HepG2 (cell line): ENCODE results near the gene IGSF21. TPM values are rescaled to one million over a fixed set of nuclear protein-coding genes. Genes with fewer than 3 reads are reported as not detected.

Source experiments
- ELF3 ChIP-seq: IDR thresholded peaks from 2 replicates; pipeline ENCODE4 v1.6.1; 2016; ENCODE audit warnings: missing genetic modification reagents, missing compliant biosample characterization
- HDAC1 ChIP-seq: sonication (generic); formaldehyde crosslinking; IDR thresholded peaks from 2 replicates; pipeline ENCODE4 v1.5.1; 2020; ENCODE audit warnings: mild to moderate bottlenecking, missing genetic modification reagents
- HMGA1 ChIP-seq: sonication (generic); formaldehyde crosslinking; conservative IDR thresholded peaks from 2 replicates; pipeline ENCODE4 v1.4.0; 2020; ENCODE audit warnings: missing genetic modification reagents
- HNF4A ChIP-seq: sonication (generic); formaldehyde crosslinking; IDR thresholded peaks from 2 replicates; pipeline ENCODE4 v1.4.0; 2020; ENCODE audit warnings: missing genetic modification reagents
- MYC ChIP-seq: sonication (generic); formaldehyde crosslinking; IDR thresholded peaks from 2 replicates; pipeline ENCODE4 v1.9.0; 2021; ENCODE audit warnings: missing genetic modification reagents, borderline replicate concordance
- SNAPC2 ChIP-seq: sonication (generic); formaldehyde crosslinking; IDR thresholded peaks from 2 replicates; pipeline ENCODE4 v1.8.1; 2022; ENCODE audit warnings: mild to moderate bottlenecking, missing genetic modification reagents
- TOE1 ChIP-seq: sonication (generic); formaldehyde crosslinking; IDR thresholded peaks from 2 replicates; pipeline ENCODE4 v1.4.0; 2020; ENCODE audit warnings: mild to moderate bottlenecking, missing genetic modification reagents
- U2AF2 ChIP-seq: fragments of 200-400 bp; formaldehyde crosslinking; IDR thresholded peaks from 2 replicates; pipeline ENCODE4 v1.6.1; 2017; ENCODE audit warnings: low read depth, mild to moderate bottlenecking, low read length
- ZNF251 ChIP-seq: sonication (generic); formaldehyde crosslinking; IDR thresholded peaks from 2 replicates; pipeline ENCODE4 v1.9.0; 2021; ENCODE audit warnings: mild to moderate bottlenecking, missing genetic modification reagents
- ZNF264 ChIP-seq: sonication (generic); formaldehyde crosslinking; IDR thresholded peaks from 2 replicates; pipeline ENCODE4 v1.4.0; 2020; ENCODE audit warnings: missing genetic modification reagents
- ZNF563 ChIP-seq: sonication (generic); formaldehyde crosslinking; IDR thresholded peaks from 2 replicates; pipeline ENCODE4 v1.8.0; 2022; ENCODE audit warnings: mild to moderate bottlenecking, moderate library complexity, missing genetic modification reagents
- ZNF713 ChIP-seq: sonication (generic); formaldehyde crosslinking; IDR thresholded peaks from 2 replicates; pipeline ENCODE4 v1.4.0; 2020; ENCODE audit warnings: mild to moderate bottlenecking, missing genetic modification reagents
- ZNF792 ChIP-seq: IDR thresholded peaks from 2 replicates; pipeline ENCODE4 v1.6.1; 2016
- polyA plus RNA-seq, 8 experiments: library from polyadenylated mRNA; depleted of rRNA in 3 of 8; stranded (reverse) in 7 of 8; unstranded in 1 of 8; fragments of >200 nt; fragmentation: Illumina TruSeq in 4 of 8; extraction: Trizol in 4 of 8; gene quantifications; 2 replicates each; pipeline versions ENCODE4 v1.2.1 to v1.2.3, GENCODE V29; 2011 to 2016; ENCODE audit warnings: low read depth in 4 of 8, missing spikeins in 1 of 8, mixed read lengths in 1 of 8; ENCODE audit not compliant: insufficient read depth in 1 of 8
- total RNA-seq, 5 experiments: library from RNA; depleted of rRNA; stranded (reverse); fragments of >200 nt; fragmentation: Illumina TruSeq; extraction: Trizol; gene quantifications; 2 replicates each; pipeline ENCODE4 v1.2.3, GENCODE V29; 2016; ENCODE audit warnings: low read depth in 1 of 5
- TF ChIP-seq, protein P1 (sequence below): IDR thresholded peaks from 2 replicates; pipeline ENCODE4 v1.6.1; 2016; ENCODE audit warnings: missing compliant biosample characterization, missing genetic modification reagents, borderline replicate concordance
- TF ChIP-seq, protein P2 (sequence below): sonication (generic); formaldehyde crosslinking; IDR thresholded peaks from 2 replicates; pipeline ENCODE4 v1.4.0; 2020; ENCODE audit warnings: mild to moderate bottlenecking, low read depth, missing genetic modification reagents
- TF ChIP-seq, protein P3 (sequence below): IDR thresholded peaks from 2 replicates; pipeline ENCODE4 v1.6.1; 2016; ENCODE audit warnings: low read depth, borderline replicate concordance
- TF ChIP-seq, protein P4 (sequence below): sonication (generic); formaldehyde crosslinking; IDR thresholded peaks from 2 replicates; pipeline ENCODE4 v1.5.0; 2020; ENCODE audit warnings: mild to moderate bottlenecking, missing genetic modification reagents
- TF ChIP-seq, protein P5 (sequence below): sonication (generic); formaldehyde crosslinking; IDR thresholded peaks from 2 replicates; pipeline ENCODE4 v1.4.0; 2020; ENCODE audit warnings: missing genetic modification reagents
- TF ChIP-seq, protein P6 (sequence below): sonication (generic); formaldehyde crosslinking; IDR thresholded peaks from 2 replicates; pipeline ENCODE4 v1.4.0; 2020; ENCODE audit warnings: mild to moderate bottlenecking, missing genetic modification reagents
- TF ChIP-seq, protein P7 (sequence below): sonication (generic); formaldehyde crosslinking; conservative IDR thresholded peaks from 2 replicates; pipeline ENCODE4 v1.8.0; 2022; ENCODE audit warnings: mild to moderate bottlenecking, moderate library complexity, missing genetic modification reagents

IGSF21 gene
- total and polyA plus RNA-seq, 2 of the 13 experiments (the other 11 are each of a cell fraction or from before 2014, with no cell fraction given) = not detected

DNA sequence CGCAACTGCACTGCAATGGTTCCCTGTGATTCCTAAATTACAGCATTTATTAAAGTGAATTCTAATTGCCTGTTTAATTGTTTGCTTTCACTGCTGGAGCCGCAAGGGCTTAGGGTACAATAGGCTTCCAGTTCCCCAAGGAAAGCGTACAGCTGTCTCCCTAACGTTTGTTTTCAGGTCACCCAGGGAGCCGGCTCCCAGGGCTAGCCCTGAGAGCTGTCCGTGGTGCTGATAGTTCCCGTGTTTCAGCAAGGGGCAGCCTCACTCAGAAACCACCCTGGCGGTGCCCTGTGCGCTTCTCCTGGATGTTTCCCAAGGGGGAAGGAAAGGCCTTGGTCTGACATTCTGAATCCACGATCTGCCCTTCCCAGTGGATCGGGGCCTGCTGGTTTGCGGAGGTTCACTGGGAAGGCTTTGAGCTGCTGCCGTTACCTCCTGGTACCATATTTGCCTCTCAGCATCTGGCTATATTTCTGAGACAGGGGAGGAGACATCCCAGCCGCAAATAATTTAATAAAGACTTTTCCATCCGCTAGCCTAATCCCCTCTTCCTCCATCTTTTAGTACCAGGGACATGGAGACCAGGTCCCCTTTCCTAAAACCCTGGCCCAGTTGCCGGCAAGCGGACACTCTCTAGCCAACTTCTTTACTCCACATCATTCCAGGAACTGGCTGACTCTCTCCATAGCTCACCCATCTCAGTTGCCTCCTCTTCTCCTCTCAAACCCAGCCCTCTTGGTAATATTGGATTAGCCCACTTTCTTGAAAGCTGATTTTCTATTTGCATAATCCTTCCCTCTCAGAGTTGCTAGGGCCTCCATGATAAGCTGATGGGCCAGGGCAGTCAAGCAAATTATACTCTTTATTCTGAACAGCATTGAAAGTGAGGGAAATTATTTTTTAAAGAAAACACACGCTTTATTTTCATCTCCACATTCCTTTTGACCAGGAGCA lies 149.0 kb downstream of the IGSF21 start (continued):
- TF ChIP-seq HDAC1 (CRISPR knock-in tag) (no peak), ZNF251 (CRISPR knock-in tag) (no peak), SNAPC2 (CRISPR knock-in tag) (no peak), ZNF563 (CRISPR knock-in tag) (no peak), MYC (CRISPR knock-in tag) (no peak), HMGA1 (CRISPR knock-in tag) (no peak), ELF3 (CRISPR knock-in tag) (peak; percentile 39; the same call in 1 of the 2 replicates), ZNF792 (CRISPR knock-in tag) (0 out of 2 replicates have a peak, but pooled peaks have one; percentile 44), ZNF713 (CRISPR knock-in tag) (no peak), ZNF264 (CRISPR knock-in tag) (peak; percentile 80), HNF4A (no peak), TOE1 (CRISPR knock-in tag) (no peak), U2AF2 (no peak)
- TF ChIP-seq, protein P1, sequence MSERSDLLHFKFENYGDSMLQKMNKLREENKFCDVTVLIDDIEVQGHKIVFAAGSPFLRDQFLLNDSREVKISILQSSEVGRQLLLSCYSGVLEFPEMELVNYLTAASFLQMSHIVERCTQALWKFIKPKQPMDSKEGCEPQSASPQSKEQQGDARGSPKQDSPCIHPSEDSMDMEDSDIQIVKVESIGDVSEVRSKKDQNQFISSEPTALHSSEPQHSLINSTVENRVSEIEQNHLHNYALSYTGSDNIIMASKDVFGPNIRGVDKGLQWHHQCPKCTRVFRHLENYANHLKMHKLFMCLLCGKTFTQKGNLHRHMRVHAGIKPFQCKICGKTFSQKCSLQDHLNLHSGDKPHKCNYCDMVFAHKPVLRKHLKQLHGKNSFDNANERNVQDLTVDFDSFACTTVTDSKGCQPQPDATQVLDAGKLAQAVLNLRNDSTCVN (CRISPR knock-in tag) = 0 out of 2 replicates have a peak, but pooled peaks have one; percentile 54
- TF ChIP-seq, protein P2, sequence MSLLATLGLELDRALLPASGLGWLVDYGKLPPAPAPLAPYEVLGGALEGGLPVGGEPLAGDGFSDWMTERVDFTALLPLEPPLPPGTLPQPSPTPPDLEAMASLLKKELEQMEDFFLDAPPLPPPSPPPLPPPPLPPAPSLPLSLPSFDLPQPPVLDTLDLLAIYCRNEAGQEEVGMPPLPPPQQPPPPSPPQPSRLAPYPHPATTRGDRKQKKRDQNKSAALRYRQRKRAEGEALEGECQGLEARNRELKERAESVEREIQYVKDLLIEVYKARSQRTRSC = no peak
- TF ChIP-seq, protein P3, sequence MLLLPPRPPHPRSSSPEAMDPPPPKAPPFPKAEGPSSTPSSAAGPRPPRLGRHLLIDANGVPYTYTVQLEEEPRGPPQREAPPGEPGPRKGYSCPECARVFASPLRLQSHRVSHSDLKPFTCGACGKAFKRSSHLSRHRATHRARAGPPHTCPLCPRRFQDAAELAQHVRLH (CRISPR knock-in tag) = 0 out of 2 replicates have a peak, but pooled peaks have one; percentile 65
- TF ChIP-seq, protein P4, sequence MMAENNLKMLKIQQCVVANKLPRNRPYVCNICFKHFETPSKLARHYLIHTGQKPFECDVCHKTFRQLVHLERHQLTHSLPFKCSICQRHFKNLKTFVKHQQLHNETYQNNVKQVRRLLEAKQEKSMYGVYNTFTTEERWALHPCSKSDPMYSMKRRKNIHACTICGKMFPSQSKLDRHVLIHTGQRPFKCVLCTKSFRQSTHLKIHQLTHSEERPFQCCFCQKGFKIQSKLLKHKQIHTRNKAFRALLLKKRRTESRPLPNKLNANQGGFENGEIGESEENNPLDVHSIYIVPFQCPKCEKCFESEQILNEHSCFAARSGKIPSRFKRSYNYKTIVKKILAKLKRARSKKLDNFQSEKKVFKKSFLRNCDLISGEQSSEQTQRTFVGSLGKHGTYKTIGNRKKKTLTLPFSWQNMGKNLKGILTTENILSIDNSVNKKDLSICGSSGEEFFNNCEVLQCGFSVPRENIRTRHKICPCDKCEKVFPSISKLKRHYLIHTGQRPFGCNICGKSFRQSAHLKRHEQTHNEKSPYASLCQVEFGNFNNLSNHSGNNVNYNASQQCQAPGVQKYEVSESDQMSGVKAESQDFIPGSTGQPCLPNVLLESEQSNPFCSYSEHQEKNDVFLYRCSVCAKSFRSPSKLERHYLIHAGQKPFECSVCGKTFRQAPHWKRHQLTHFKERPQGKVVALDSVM (CRISPR knock-in tag) = no peak
- TF ChIP-seq, protein P5, sequence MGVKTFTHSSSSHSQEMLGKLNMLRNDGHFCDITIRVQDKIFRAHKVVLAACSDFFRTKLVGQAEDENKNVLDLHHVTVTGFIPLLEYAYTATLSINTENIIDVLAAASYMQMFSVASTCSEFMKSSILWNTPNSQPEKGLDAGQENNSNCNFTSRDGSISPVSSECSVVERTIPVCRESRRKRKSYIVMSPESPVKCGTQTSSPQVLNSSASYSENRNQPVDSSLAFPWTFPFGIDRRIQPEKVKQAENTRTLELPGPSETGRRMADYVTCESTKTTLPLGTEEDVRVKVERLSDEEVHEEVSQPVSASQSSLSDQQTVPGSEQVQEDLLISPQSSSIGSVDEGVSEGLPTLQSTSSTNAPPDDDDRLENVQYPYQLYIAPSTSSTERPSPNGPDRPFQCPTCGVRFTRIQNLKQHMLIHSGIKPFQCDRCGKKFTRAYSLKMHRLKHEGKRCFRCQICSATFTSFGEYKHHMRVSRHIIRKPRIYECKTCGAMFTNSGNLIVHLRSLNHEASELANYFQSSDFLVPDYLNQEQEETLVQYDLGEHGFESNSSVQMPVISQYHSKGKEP (CRISPR knock-in tag) = no peak
- TF ChIP-seq, protein P6, sequence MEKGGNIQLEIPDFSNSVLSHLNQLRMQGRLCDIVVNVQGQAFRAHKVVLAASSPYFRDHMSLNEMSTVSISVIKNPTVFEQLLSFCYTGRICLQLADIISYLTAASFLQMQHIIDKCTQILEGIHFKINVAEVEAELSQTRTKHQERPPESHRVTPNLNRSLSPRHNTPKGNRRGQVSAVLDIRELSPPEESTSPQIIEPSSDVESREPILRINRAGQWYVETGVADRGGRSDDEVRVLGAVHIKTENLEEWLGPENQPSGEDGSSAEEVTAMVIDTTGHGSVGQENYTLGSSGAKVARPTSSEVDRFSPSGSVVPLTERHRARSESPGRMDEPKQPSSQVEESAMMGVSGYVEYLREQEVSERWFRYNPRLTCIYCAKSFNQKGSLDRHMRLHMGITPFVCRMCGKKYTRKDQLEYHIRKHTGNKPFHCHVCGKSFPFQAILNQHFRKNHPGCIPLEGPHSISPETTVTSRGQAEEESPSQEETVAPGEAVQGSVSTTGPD = no peak
- TF ChIP-seq, protein P7, sequence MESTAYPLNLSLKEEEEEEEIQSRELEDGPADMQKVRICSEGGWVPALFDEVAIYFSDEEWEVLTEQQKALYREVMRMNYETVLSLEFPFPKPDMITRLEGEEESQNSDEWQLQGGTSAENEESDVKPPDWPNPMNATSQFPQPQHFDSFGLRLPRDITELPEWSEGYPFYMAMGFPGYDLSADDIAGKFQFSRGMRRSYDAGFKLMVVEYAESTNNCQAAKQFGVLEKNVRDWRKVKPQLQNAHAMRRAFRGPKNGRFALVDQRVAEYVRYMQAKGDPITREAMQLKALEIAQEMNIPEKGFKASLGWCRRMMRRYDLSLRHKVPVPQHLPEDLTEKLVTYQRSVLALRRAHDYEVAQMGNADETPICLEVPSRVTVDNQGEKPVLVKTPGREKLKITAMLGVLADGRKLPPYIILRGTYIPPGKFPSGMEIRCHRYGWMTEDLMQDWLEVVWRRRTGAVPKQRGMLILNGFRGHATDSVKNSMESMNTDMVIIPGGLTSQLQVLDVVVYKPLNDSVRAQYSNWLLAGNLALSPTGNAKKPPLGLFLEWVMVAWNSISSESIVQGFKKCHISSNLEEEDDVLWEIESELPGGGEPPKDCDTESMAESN (CRISPR knock-in tag) = no peak
